HCT116 (cell line): ENCODE results near the gene AFAP1.

ENCODE experiments used
- CBX3 ChIP-seq: IDR thresholded peaks from 2 replicates; pipeline ENCODE4 v1.6.1; 2012; ENCODE audit warnings: low read depth
- CEBPB ChIP-seq: IDR thresholded peaks from 2 replicates; pipeline ENCODE4 v1.6.1; 2012; ENCODE audit warnings: low read depth
- EZH2phosphoT487 ChIP-seq: fragments of 200-600 bp; IDR thresholded peaks from 2 replicates; pipeline ENCODE4 v1.6.1; 2018; ENCODE audit warnings: antibody characterized with exemption, borderline replicate concordance
- POLR2A ChIP-seq: IDR thresholded peaks from 2 replicates; pipeline ENCODE4 v1.7.0; 2011; ENCODE audit warnings: borderline replicate concordance; ENCODE audit not compliant: insufficient read depth, insufficient read length; ENCODE audit errors: extremely low read depth
- SIN3A ChIP-seq: IDR thresholded peaks from 2 replicates; pipeline ENCODE4 v1.6.1; 2012; ENCODE audit warnings: low read depth
- SRF ChIP-seq: IDR thresholded peaks from 2 replicates; pipeline ENCODE4 v1.6.1; 2012; ENCODE audit warnings: low read depth
- TF ChIP-seq, protein P1 (sequence below), 3 experiments: fragments of 200-600 bp in 1 of 3; sonication (generic) in 1 of 3; IDR thresholded peaks in 2 of 3; conservative IDR thresholded peaks in 1 of 3; 2 replicates each; pipeline ENCODE4 v1.5.1; 2012 to 2017; ENCODE audit warnings: low read depth in 2 of 3, low read length in 2 of 3, antibody characterized with exemption in 1 of 3, borderline replicate concordance in 1 of 3, control low read depth in 1 of 3, mild to moderate bottlenecking in 1 of 3, mixed read lengths in 1 of 3, mixed run types in 1 of 3, moderate library complexity in 1 of 3; ENCODE audit not compliant: insufficient read depth in 1 of 3
- TF ChIP-seq, protein P2 (sequence below): IDR thresholded peaks from 2 replicates; pipeline ENCODE4 v1.6.1; 2012
- TF ChIP-seq, protein P3 (sequence below): IDR thresholded peaks from 2 replicates; pipeline ENCODE4 v1.6.1; 2011; ENCODE audit warnings: mild to moderate bottlenecking, low read length, moderate library complexity; ENCODE audit not compliant: insufficient replicate concordance; ENCODE audit errors: extremely low read depth
- TF ChIP-seq, protein P4 (sequence below): IDR thresholded peaks from 2 replicates; pipeline ENCODE4 v1.6.1; 2012; ENCODE audit warnings: low read depth

DNA sequence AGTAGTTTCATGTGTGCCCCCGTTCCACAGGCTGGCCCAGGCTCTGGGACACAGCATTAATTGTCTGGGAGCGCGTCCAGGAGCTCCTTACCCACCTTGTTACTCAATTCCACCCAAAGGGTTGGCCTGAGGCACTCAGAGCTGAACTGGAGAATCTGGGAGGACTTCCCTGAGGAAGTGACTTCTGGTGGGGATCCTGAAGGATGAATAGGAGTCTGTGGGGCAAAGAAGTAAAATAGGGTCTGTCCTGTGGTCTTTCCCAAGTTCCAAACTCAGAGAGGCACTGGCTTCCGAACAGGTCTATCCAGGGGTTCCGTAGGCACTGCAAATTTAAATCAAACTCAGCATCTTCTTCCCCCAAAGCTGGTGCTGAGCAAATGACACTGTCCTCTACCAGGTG, 204.3 kb downstream of the AFAP1 start:
- TF ChIP-seq EZH2phosphoT487, result no peak
- TF ChIP-seq, protein P1, sequence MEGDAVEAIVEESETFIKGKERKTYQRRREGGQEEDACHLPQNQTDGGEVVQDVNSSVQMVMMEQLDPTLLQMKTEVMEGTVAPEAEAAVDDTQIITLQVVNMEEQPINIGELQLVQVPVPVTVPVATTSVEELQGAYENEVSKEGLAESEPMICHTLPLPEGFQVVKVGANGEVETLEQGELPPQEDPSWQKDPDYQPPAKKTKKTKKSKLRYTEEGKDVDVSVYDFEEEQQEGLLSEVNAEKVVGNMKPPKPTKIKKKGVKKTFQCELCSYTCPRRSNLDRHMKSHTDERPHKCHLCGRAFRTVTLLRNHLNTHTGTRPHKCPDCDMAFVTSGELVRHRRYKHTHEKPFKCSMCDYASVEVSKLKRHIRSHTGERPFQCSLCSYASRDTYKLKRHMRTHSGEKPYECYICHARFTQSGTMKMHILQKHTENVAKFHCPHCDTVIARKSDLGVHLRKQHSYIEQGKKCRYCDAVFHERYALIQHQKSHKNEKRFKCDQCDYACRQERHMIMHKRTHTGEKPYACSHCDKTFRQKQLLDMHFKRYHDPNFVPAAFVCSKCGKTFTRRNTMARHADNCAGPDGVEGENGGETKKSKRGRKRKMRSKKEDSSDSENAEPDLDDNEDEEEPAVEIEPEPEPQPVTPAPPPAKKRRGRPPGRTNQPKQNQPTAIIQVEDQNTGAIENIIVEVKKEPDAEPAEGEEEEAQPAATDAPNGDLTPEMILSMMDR (IDR thresholded peaks at IDR 0.05 in 2 of 3, conservative IDR thresholded peaks at IDR 0.05 in 1 of 3; ENCODE audit: borderline replicate concordance in 1 of 3, insufficient read depth in 1 of 3, low read depth in 2 of 3, low read length in 2 of 3), result no peak
- TF ChIP-seq, protein P2, sequence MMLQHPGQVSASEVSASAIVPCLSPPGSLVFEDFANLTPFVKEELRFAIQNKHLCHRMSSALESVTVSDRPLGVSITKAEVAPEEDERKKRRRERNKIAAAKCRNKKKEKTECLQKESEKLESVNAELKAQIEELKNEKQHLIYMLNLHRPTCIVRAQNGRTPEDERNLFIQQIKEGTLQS, result no peak
- TF ChIP-seq CEBPB, result no peak
- TF ChIP-seq SRF, result no peak
- TF ChIP-seq, protein P3, sequence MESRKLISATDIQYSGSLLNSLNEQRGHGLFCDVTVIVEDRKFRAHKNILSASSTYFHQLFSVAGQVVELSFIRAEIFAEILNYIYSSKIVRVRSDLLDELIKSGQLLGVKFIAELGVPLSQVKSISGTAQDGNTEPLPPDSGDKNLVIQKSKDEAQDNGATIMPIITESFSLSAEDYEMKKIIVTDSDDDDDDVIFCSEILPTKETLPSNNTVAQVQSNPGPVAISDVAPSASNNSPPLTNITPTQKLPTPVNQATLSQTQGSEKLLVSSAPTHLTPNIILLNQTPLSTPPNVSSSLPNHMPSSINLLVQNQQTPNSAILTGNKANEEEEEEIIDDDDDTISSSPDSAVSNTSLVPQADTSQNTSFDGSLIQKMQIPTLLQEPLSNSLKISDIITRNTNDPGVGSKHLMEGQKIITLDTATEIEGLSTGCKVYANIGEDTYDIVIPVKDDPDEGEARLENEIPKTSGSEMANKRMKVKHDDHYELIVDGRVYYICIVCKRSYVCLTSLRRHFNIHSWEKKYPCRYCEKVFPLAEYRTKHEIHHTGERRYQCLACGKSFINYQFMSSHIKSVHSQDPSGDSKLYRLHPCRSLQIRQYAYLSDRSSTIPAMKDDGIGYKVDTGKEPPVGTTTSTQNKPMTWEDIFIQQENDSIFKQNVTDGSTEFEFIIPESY, result no peak
- TF ChIP-seq SIN3A, result no peak
- TF ChIP-seq, protein P4, sequence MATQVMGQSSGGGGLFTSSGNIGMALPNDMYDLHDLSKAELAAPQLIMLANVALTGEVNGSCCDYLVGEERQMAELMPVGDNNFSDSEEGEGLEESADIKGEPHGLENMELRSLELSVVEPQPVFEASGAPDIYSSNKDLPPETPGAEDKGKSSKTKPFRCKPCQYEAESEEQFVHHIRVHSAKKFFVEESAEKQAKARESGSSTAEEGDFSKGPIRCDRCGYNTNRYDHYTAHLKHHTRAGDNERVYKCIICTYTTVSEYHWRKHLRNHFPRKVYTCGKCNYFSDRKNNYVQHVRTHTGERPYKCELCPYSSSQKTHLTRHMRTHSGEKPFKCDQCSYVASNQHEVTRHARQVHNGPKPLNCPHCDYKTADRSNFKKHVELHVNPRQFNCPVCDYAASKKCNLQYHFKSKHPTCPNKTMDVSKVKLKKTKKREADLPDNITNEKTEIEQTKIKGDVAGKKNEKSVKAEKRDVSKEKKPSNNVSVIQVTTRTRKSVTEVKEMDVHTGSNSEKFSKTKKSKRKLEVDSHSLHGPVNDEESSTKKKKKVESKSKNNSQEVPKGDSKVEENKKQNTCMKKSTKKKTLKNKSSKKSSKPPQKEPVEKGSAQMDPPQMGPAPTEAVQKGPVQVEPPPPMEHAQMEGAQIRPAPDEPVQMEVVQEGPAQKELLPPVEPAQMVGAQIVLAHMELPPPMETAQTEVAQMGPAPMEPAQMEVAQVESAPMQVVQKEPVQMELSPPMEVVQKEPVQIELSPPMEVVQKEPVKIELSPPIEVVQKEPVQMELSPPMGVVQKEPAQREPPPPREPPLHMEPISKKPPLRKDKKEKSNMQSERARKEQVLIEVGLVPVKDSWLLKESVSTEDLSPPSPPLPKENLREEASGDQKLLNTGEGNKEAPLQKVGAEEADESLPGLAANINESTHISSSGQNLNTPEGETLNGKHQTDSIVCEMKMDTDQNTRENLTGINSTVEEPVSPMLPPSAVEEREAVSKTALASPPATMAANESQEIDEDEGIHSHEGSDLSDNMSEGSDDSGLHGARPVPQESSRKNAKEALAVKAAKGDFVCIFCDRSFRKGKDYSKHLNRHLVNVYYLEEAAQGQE, result no peak
- TF ChIP-seq POLR2A, result no peak
- no peak for TF ChIP-seq CBX3
